Kidney (tissue), 14 donors: ENCODE results near the gene EMILIN1. TPM values are rescaled to one million over a fixed set of nuclear protein-coding genes. Genes with fewer than 3 reads are reported as not detected.
A peak's percentile ranks its signal among the peaks of the same experiment; 100 is the strongest.

Experiments used
- DNase-seq, 5 donors: peaks; one replicate each; pipeline ENCODE4 v3.0.0-alpha.2; 2013 to 2020
- FAIRE-seq: peaks from 2 replicates; lab custom pipeline; 2012; peaks lifted over from hg19 to GRCh38; lab: Jason Lieb, UNC
- H3K27ac ChIP-seq, 2 donors: one replicate each; pipeline ENCODE4 v1.7.0; 2013; ENCODE audit warnings: low read depth in 2 of 2, low read length in 2 of 2, inconsistent platforms in 1 of 2
- H3K27me3 ChIP-seq: one replicate; pipeline ENCODE4 v1.7.1; 2013; ENCODE audit warnings: low read length, inconsistent platforms; ENCODE audit not compliant: control insufficient read depth, insufficient read depth
- H3K36me3 ChIP-seq, 3 donors: one replicate each; pipeline versions ENCODE4 v1.7.0 to v1.7.1; 2013; ENCODE audit warnings: low read length in 3 of 3, control low read depth in 1 of 3, inconsistent platforms in 1 of 3; ENCODE audit not compliant: insufficient read depth in 3 of 3, control insufficient read depth in 2 of 3
- H3K4me1 ChIP-seq, 3 donors: one replicate each; pipeline versions ENCODE4 v1.7.0 to v1.7.1; 2013; ENCODE audit warnings: low read length in 3 of 3, inconsistent platforms in 1 of 3, low read depth in 1 of 3; ENCODE audit not compliant: control insufficient read depth in 2 of 3, insufficient read depth in 2 of 3
- H3K4me3 ChIP-seq, 3 donors: one replicate each; pipeline versions ENCODE4 v1.7.0 to v1.8.1; 2013; ENCODE audit warnings: low read length in 3 of 3, control low read depth in 1 of 3, inconsistent platforms in 1 of 3
- H3K9ac ChIP-seq, 3 donors: one replicate each; pipeline versions ENCODE4 v1.7.0 to v1.7.1; 2013; ENCODE audit warnings: low read length in 3 of 3, control low read depth in 1 of 3, inconsistent platforms in 1 of 3
- H3K9me3 ChIP-seq, 3 donors: one replicate each; pipeline versions ENCODE4 v1.7.0 to v1.7.1; 2013; ENCODE audit warnings: low read length in 3 of 3, control low read depth in 1 of 3, inconsistent platforms in 1 of 3; ENCODE audit not compliant: control insufficient read depth in 2 of 3, insufficient read depth in 1 of 3
- CTCF ChIP-seq: IDR thresholded peaks from 3 replicates; pipeline ENCODE4 v1.5.1; 2012; ENCODE audit warnings: mild to moderate bottlenecking, moderate library complexity, borderline replicate concordance; ENCODE audit not compliant: insufficient read depth; ENCODE audit errors: extremely low read depth
- intact Hi-C: fragments of 100-400 bp; cut with DNase I; formaldehyde crosslinking; loops from one replicate; pipeline ENCODE4 v1.11.1; 2022
- polyA plus RNA-seq: library from polyadenylated mRNA; stranded (reverse); fragments of 350-450 nt; fragmentation: Illumina TruSeq; extraction: RNeasy Lipid Tissue Mini Kit (QIAGEN cat#74804); gene quantifications from one replicate; pipeline ENCODE4 v1.2.3, GENCODE V29; 2014; ENCODE audit warnings: low read depth, low replicate concordance; ENCODE audit not compliant: insufficient read depth
- total RNA-seq: library from RNA; stranded (reverse); fragmentation: NEBNext Ultra II Directional; extraction: Animal tissue kit (Norgen Biotek cat#: 25700); gene quantifications from one replicate; pipeline ENCODE4 v1.2.1, GENCODE V29; 2021
- donor health status: control.
- donor health status: control.
- donor health status: control.
- donor health status: control.
- donor health status: control.
- donor health status: DM: yes; HTN: yes; CAD: no.
- donor health status: Normal renal cell carcinoma (clear cell type).

The EMILIN1 gene
- total and polyA plus RNA-seq, 2 donors from 2014 or later, result 32.1 to 75.2 TPM

- Histone ChIP-seq H3K36me3 (no peaks in the 10 kb centered on the region), H3K27ac (no peak overlapping the region), H3K27me3 (no peaks in the 10 kb centered on the region), H3K9me3 (no peaks in the 10 kb centered on the region), H3K4me3 (no peak overlapping the region), H3K9ac (no peak overlapping the region), H3K4me1 (peaks cover 0 to 6% (median 0%) of the 10 kb centered on the region in 3 donors)
- DNase-seq (no peak), FAIRE-seq (no peak)
- intact Hi-C loops, result no loop called here
- no peak for TF ChIP-seq CTCF
Observed at GRCh38 chr2:27125104-27125503, 46.7 kb downstream of the EMILIN1 start.

GRCh38 chr2:27126252-27126710 is 47.9 kb downstream of the EMILIN1 start:
- no peaks in the 10 kb centered on the region for H3K27me3 ChIP-seq
- FAIRE-seq (no peak), DNase-seq (no peak)
- H3K9ac ChIP-seq, result no peak overlapping the region
- H3K9me3 ChIP-seq, result no peaks in the 10 kb centered on the region
- TF ChIP-seq CTCF, result no peak
- H3K27ac ChIP-seq, result no peak overlapping the region
- H3K4me1 ChIP-seq, result peaks cover 0 to 6% (median 0%) of the 10 kb centered on the region in 3 donors
- no peak overlapping the region for H3K4me3 ChIP-seq
- peaks cover 0 to 7% (median 4%) of the 10 kb centered on the region in 3 donors for H3K36me3 ChIP-seq
- intact Hi-C loops, result no loop called here

- no peaks in the 10 kb centered on the region for H3K9me3 ChIP-seq
- intact Hi-C loops, result no loop called here
- no peak for FAIRE-seq
- no peak overlapping the region for H3K4me3 ChIP-seq
- peaks cover 2 to 13% (median 6%) of the 10 kb centered on the region in 3 donors for H3K36me3 ChIP-seq
- H3K4me1 ChIP-seq, result peaks cover 0 to 9% (median under 1%) of the 10 kb centered on the region in 3 donors
- no peak overlapping the region for H3K9ac ChIP-seq
- H3K27ac ChIP-seq, result no peak overlapping the region
- H3K27me3 ChIP-seq, result no peaks in the 10 kb centered on the region
- TF ChIP-seq CTCF, result no peak
- DNase-seq, result peak in 1 of 5 donors; percentile 59
Observed at GRCh38 chr2:27127883-27128667, 49.7 kb downstream of the EMILIN1 start.
